PC-3 (cell line): ENCODE measurements around the gene ARHGAP42. TPM values are rescaled to one million over a fixed set of nuclear protein-coding genes. Genes with fewer than 3 reads are reported as not detected.

Source experiments
- ATAC-seq: fragments of 200-7000 bp; cut with Tn5 transposase; 2 replicates; pipeline ENCODE4 v1.9.1; 2020; ENCODE audit warnings: mild to moderate bottlenecking, moderate library complexity
- BruUV-seq: library from RNA; stranded (reverse); fragments of 400-500 nt; replicated peaks from 2 replicates; lab custom pipeline; 2021; lab: Mats Ljungman, UMichigan
- CTCF ChIA-PET: fragments of 300-600 bp; sonication (Branson Sonifier 250); formaldehyde crosslinking; loops from one replicate; lab custom pipeline; 2022; ENCODE audit warnings: antibody characterized with exemption; lab: Charles Lee
- POLR2A ChIA-PET: fragments of 300-600 bp; sonication (Branson Sonifier 250); formaldehyde crosslinking; loops from one replicate; lab custom pipeline; 2022; ENCODE audit warnings: antibody characterized with exemption; ENCODE audit not compliant: unreplicated experiment; lab: Charles Lee
- DNase-seq: peaks from one replicate; pipeline ENCODE4 v3.0.0-alpha.2; 2015
- H2AFZ ChIP-seq: fragments of 300-600 bp; sonication (generic); 2 replicates; pipeline ENCODE4 v1.6.0; 2016; ENCODE audit warnings: antibody characterized with exemption, low read length
- H3F3A ChIP-seq: fragments of 300-600 bp; sonication (generic); one replicate; pipeline ENCODE4 v1.6.0; 2017; ENCODE audit warnings: antibody characterized with exemption, low read length, control low read depth, mild to moderate bottlenecking; ENCODE audit not compliant: unreplicated experiment
- H3K27ac ChIP-seq: fragments of 300-600 bp; sonication (generic); 2 replicates; pipeline ENCODE4 v1.5.1; 2016; ENCODE audit warnings: mild to moderate bottlenecking, low read length
- H3K27me3 ChIP-seq: fragments of 300-600 bp; sonication (generic); 2 replicates; pipeline ENCODE4 v1.6.1; 2016; ENCODE audit warnings: low read length, mixed read lengths
- H3K36me3 ChIP-seq: fragments of 300-600 bp; sonication (generic); 2 replicates; pipeline ENCODE4 v1.6.1; 2016; ENCODE audit warnings: low read depth, mixed run types, low read length, mixed read lengths
- H3K4me1 ChIP-seq: fragments of 300-600 bp; sonication (generic); 2 replicates; pipeline ENCODE4 v1.5.1; 2016; ENCODE audit warnings: low read length; ENCODE audit not compliant: insufficient read depth
- H3K4me2 ChIP-seq: fragments of 300-600 bp; sonication (generic); 2 replicates; pipeline ENCODE4 v1.6.0; 2016; ENCODE audit warnings: low read length
- H3K4me3 ChIP-seq: fragments of 300-600 bp; sonication (generic); 2 replicates; pipeline ENCODE4 v1.5.1; 2016; ENCODE audit warnings: mild to moderate bottlenecking, low read length, mixed read lengths
- H3K79me2 ChIP-seq: fragments of 300-600 bp; sonication (generic); 2 replicates; pipeline ENCODE4 v1.6.1; 2017; ENCODE audit warnings: low read length, mixed read lengths
- H3K9ac ChIP-seq: fragments of 300-600 bp; sonication (generic); 2 replicates; pipeline ENCODE4 v1.6.0; 2016; ENCODE audit warnings: mild to moderate bottlenecking, low read length
- H3K9me2 ChIP-seq: fragments of 300-600 bp; sonication (generic); replicated peaks from 2 replicates; pipeline ENCODE4 v1.6.1; 2016; ENCODE audit warnings: mixed run types, low read length, mixed read lengths
- H3K9me3 ChIP-seq: fragments of 300-600 bp; sonication (generic); 2 replicates; pipeline ENCODE4 v1.6.1; 2016; ENCODE audit warnings: low read length, mixed read lengths
- H4K20me1 ChIP-seq: fragments of 300-600 bp; sonication (generic); 2 replicates; pipeline ENCODE4 v1.6.1; 2016; ENCODE audit warnings: low read length, mixed read lengths
- EZH2 ChIP-seq: fragments of 300-600 bp; sonication (generic); IDR thresholded peaks from one replicate; pipeline ENCODE4 v1.6.1; 2017; ENCODE audit warnings: antibody characterized with exemption, mild to moderate bottlenecking, low read length; ENCODE audit not compliant: unreplicated experiment
- EZH2phosphoT487 ChIP-seq: fragments of 300-600 bp; sonication (generic); IDR thresholded peaks from 2 replicates; pipeline ENCODE4 v1.6.1; 2018; ENCODE audit warnings: mild to moderate bottlenecking, antibody characterized with exemption, low read length, borderline replicate concordance
- intact Hi-C: fragments of 100-400 bp; cut with micrococcal nuclease; formaldehyde crosslinking; loops from 2 replicates; pipeline ENCODE4 v1.9.0; 2023
- total RNA-seq: library from RNA; depleted of rRNA; stranded (reverse); fragments of >200 nt; gene quantifications from 2 replicates; pipeline ENCODE4 v1.2.3, GENCODE V29; 2014
- TF ChIP-seq, protein P1 (sequence below): fragments of 300-600 bp; sonication (generic); conservative IDR thresholded peaks from 2 replicates; pipeline ENCODE4 v1.5.1; 2017; ENCODE audit warnings: antibody characterized with exemption, low read depth, mild to moderate bottlenecking, low read length

The ARHGAP42 gene
- total RNA-seq, 1 experiment from 2014 or later = 12.1 TPM

DNA sequence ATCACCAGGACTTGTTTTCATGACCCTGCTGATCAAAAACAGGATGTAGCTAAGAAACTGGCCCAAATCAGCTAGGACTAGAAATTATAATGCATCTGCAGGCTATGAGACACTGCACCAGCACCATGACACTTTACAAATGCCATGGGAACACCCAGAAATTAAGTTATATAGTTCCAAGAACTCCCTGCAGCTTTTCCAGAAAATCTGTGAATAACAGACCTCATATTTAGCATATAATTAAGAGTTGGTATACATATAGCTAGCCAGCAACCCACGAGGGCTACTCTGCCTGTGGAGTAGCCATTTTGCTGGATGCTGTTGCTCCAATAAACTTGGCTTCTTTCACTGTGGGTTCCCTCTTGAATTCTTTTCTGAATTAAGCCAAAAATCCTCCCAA lies 341.6 kb downstream of the ARHGAP42 start:
- Histone ChIP-seq H4K20me1 (no peaks in the 10 kb centered on the region), H2AFZ (no peak overlapping the region), H3K27me3 (peaks cover 44% of the 10 kb centered on the region), H3K27ac (no peak overlapping the region), H3K79me2 (no peaks in the 10 kb centered on the region), H3F3A (no peaks in the 10 kb centered on the region), H3K4me1 (no peaks in the 10 kb centered on the region), H3K4me2 (no peak overlapping the region), H3K9me2 (no peaks in the 10 kb centered on the region), H3K4me3 (no peak overlapping the region), H3K9me3 (no peaks in the 10 kb centered on the region), H3K9ac (no peak overlapping the region), H3K36me3 (no peaks in the 10 kb centered on the region)
- ATAC-seq (no peak), DNase-seq (no peak)
- TF ChIP-seq, protein P1, sequence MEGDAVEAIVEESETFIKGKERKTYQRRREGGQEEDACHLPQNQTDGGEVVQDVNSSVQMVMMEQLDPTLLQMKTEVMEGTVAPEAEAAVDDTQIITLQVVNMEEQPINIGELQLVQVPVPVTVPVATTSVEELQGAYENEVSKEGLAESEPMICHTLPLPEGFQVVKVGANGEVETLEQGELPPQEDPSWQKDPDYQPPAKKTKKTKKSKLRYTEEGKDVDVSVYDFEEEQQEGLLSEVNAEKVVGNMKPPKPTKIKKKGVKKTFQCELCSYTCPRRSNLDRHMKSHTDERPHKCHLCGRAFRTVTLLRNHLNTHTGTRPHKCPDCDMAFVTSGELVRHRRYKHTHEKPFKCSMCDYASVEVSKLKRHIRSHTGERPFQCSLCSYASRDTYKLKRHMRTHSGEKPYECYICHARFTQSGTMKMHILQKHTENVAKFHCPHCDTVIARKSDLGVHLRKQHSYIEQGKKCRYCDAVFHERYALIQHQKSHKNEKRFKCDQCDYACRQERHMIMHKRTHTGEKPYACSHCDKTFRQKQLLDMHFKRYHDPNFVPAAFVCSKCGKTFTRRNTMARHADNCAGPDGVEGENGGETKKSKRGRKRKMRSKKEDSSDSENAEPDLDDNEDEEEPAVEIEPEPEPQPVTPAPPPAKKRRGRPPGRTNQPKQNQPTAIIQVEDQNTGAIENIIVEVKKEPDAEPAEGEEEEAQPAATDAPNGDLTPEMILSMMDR = no peak
- TF ChIP-seq EZH2 = no peak
- TF ChIP-seq EZH2phosphoT487 = no peak
- intact Hi-C loops = no loop called here
- BruUV-seq = no TSS peak
- POLR2A ChIA-PET = no interaction called here
- CTCF ChIA-PET = no interaction called here

DNA sequence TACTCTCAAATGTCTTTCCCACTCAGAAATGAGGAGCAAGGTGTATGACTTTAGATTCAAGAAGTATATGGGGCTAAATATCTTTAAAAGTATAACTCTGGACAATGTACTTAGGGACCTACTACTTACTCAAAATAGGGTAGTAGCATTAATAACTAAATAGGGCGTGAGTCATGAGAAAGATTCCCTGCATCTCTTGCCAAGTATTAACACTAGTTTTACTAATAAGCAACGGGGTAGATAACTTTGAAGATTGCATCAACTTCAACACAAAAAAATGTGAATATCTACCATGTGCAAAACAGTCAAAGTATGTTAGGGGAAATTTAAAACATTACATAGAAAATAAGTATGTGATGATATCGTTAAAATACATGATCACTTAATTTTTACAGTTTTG lies 342.9 kb downstream of the ARHGAP42 start:
- no peak for ATAC-seq
- ChIA-PET CTCF (no interaction called here), POLR2A (no interaction called here)

DNA sequence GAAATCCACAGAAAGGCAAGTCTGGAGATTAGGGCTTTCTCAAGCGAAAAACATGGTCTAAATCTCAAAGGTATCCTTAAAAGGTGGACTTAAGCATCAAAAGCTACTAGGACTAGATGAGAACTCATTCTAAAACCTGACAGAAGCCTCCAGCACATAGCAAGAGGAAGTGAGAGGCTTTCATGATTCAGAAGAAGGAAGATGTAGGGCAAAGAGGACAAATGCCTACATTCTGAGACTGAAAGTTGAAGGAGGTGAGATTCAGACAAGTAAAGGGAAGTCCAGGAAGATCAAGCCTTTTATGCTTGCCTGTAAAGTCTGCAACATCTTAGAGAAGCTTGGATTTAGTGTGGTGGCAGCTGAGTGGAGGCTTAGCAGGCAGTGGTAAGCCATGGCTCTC lies 343.6 kb downstream of the ARHGAP42 start:
- Histone ChIP-seq H3K27ac (no peak overlapping the region), H3K36me3 (no peaks in the 10 kb centered on the region), H3K79me2 (no peaks in the 10 kb centered on the region), H3K9me3 (no peaks in the 10 kb centered on the region), H3K9ac (no peak overlapping the region), H3K27me3 (peaks cover 40% of the 10 kb centered on the region), H3K4me3 (no peak overlapping the region), H3K4me2 (no peak overlapping the region), H3F3A (no peaks in the 10 kb centered on the region), H2AFZ (no peak overlapping the region), H3K9me2 (no peaks in the 10 kb centered on the region), H3K4me1 (no peaks in the 10 kb centered on the region), H4K20me1 (no peaks in the 10 kb centered on the region)
- ATAC-seq = no peak
- TF ChIP-seq, protein P1 = no peak
- no peak for TF ChIP-seq EZH2phosphoT487
- no peak for TF ChIP-seq EZH2
- DNase-seq = no peak
- intact Hi-C loops = no loop called here
- BruUV-seq = no TSS peak
- CTCF ChIA-PET = no interaction called here
- POLR2A ChIA-PET = no interaction called here

More for the DNA sequence above, 342.9 kb downstream of the ARHGAP42 start:
- DNase-seq = no peak
- Histone ChIP-seq H3K9me2 (no peaks in the 10 kb centered on the region), H3K9me3 (no peaks in the 10 kb centered on the region), H3K79me2 (no peaks in the 10 kb centered on the region), H3K4me3 (no peak overlapping the region), H3K4me1 (no peaks in the 10 kb centered on the region), H3K4me2 (no peak overlapping the region), H3K9ac (no peak overlapping the region), H4K20me1 (no peaks in the 10 kb centered on the region), H2AFZ (no peak overlapping the region), H3K36me3 (no peaks in the 10 kb centered on the region), H3K27me3 (peaks cover 44% of the 10 kb centered on the region), H3F3A (no peaks in the 10 kb centered on the region), H3K27ac (no peak overlapping the region)
- BruUV-seq = no TSS peak
- intact Hi-C loops = no loop called here
- TF ChIP-seq EZH2 (no peak), EZH2phosphoT487 (no peak)
- TF ChIP-seq, protein P1 = no peak
